ENCODE results near the gene ALOX15.
A peak's percentile ranks its signal among the peaks of the same experiment; 100 is the strongest.

Gene ALOX15

DNA sequence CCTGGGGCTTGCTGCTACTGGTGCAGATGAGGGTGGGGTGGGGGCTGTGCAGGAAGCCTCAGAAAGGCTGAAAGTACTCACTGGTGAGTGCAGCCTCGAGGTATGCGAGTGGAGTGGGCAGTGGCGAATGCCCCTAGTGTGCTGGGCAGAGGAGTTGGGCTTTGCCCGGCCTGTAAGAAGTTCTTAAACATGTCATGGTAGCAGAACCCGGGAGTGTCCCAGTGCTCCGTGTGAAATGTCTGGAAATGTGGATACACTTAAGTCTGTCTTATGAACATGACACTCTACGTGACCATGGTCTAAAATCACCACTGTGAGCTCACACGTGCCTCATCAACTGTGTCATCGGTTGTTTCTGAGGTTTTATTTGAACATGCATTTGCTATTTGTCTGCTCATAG is 55.4 kb downstream of the ALOX15 start:
- Histone ChIP-seq H3K27ac (ENCODE audit: insufficient read depth in 1 of 2, low read depth in 1 of 2, low read length in 2 of 2, poor library complexity in 1 of 2, severe bottlenecking in 2 of 2) (no peak overlapping the region), H3K27me3 (replicated peaks in 2 of 5; ENCODE audit: control insufficient read depth in 4 of 5, insufficient read depth in 5 of 5, low read length in 4 of 5) (peaks cover 0 to 63% (median 34%) of the 10 kb centered on the region in 5 experiments), H3K9me3 (ENCODE audit: control extremely low read depth in 1 of 5, control insufficient read depth in 4 of 5, insufficient read depth in 2 of 5, low read depth in 1 of 5, low read length in 4 of 5) (no peaks in the 10 kb centered on the region), H3K4me3 (ENCODE audit: control insufficient read depth in 1 of 7, extremely low read depth in 1 of 7, insufficient read depth in 4 of 7, low read depth in 2 of 7, low read length in 6 of 7) (no peak overlapping the region), H3K4me1 (ENCODE audit: control extremely low read depth in 1 of 4, control insufficient read depth in 4 of 4, insufficient read depth in 4 of 4, low read length in 3 of 4) (peaks cover 0 to 20% (median 15%) of the 10 kb centered on the region in 4 experiments), H3K36me3 (ENCODE audit: control insufficient read depth in 4 of 4, insufficient read depth in 4 of 4, low read length in 3 of 4) (no peaks in the 10 kb centered on the region)
- ChIA-PET CTCF (interaction anchor here (1.0 to 1.7 kb wide), 5 partner anchors 9 to 30 kb away, joined by 3 to 6 read pairs (median 5); no protein-coding TSS in a partner anchor), POLR2A (no interaction called here)
- WGBS (ENCODE audit: insufficient coverage): 98% methylated on average over 9 of the region's 9 CpGs
- no peak for DNase-seq

DNA sequence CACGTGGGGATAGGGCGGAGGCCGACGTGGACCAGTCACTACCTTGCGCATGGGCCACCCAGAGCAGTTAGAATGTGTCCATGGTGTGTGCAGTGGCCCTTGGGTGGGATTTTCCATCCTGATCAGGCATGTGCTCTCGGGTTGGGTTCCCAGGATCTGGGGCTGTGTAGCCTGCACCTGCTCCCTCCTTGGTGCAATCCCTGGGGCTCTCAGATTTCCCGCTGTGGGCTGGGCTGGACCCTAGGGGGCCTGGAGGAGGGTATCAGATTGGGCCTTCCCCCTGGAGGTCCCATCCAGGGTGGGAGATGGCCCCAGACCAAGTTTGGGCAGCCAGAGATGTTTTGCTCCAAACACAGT is 55.9 kb downstream of the ALOX15 start:
- Histone ChIP-seq H3K4me3 (ENCODE audit: control insufficient read depth in 1 of 7, extremely low read depth in 1 of 7, insufficient read depth in 4 of 7, low read depth in 2 of 7, low read length in 6 of 7) (no peak overlapping the region), H3K4me1 (ENCODE audit: control extremely low read depth in 1 of 4, control insufficient read depth in 4 of 4, insufficient read depth in 4 of 4, low read length in 3 of 4) (peaks cover 0 to 20% (median 15%) of the 10 kb centered on the region in 4 experiments), H3K27ac (ENCODE audit: insufficient read depth in 1 of 2, low read depth in 1 of 2, low read length in 2 of 2, poor library complexity in 1 of 2, severe bottlenecking in 2 of 2) (no peak overlapping the region), H3K9me3 (ENCODE audit: control extremely low read depth in 1 of 5, control insufficient read depth in 4 of 5, insufficient read depth in 2 of 5, low read depth in 1 of 5, low read length in 4 of 5) (no peaks in the 10 kb centered on the region), H3K27me3 (replicated peaks in 2 of 5; ENCODE audit: control insufficient read depth in 4 of 5, insufficient read depth in 5 of 5, low read length in 4 of 5) (peaks cover 0 to 63% (median 34%) of the 10 kb centered on the region in 5 experiments), H3K36me3 (ENCODE audit: control insufficient read depth in 4 of 4, insufficient read depth in 4 of 4, low read length in 3 of 4) (no peaks in the 10 kb centered on the region)
- POLR2A ChIA-PET: no interaction called here
- no peak for DNase-seq
- CTCF ChIA-PET: interaction anchor here (1.6 to 1.7 kb wide), 2 partner anchors 19 to 30 kb away, joined by 6 read pairs; no protein-coding TSS in a partner anchor
- WGBS (ENCODE audit: insufficient coverage): 98% methylated on average over 7 of the region's 7 CpGs

DNA sequence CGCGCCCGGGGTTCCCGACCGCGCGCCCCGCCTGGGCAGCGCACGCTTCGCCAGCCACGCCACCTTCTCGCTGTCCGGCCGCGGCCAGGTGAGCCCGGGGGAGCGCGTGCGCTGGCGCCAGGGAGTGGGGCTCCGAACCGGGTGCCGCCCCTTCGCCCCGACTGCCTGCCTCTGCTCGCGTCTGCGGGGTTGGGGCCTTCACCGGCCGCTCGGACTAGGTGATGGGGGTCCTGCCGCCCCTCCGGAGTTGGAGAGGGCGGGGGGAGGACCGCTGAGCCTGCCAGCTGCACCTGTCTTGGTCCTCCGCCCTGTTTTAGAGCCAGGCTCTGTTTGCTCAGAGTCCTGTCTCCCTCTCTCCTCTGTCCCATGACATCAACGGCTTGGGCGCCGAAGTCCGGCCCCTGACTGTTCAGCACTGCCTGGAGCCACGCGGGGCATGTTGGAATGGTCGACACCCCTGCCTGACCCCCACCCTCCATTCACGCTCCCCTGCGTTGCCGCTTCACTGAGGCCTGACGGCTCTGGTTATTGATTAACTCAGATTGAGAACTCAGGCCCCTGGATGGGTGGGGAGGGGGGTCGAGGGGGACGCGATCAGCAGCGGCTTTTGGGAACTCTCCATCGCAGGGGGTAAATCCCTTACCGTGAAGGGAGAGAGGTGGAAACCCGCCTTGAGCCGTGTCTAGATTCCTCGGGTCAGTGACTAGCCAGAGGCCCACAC is 56.4 kb downstream of the ALOX15 start:
- H3K36me3 ChIP-seq (ENCODE audit: control insufficient read depth in 4 of 4, insufficient read depth in 4 of 4, low read length in 3 of 4): no peaks in the 10 kb centered on the region
- peak overlapping the region in 3 of 7 experiments; percentile 48 to 66 (median 59) for H3K4me3 ChIP-seq (ENCODE audit: control insufficient read depth in 1 of 7, extremely low read depth in 1 of 7, insufficient read depth in 4 of 7, low read depth in 2 of 7, low read length in 6 of 7)
- H3K27me3 ChIP-seq (replicated peaks in 2 of 5; ENCODE audit: control insufficient read depth in 4 of 5, insufficient read depth in 5 of 5, low read length in 4 of 5): peaks cover 0 to 63% (median 33%) of the 10 kb centered on the region in 5 experiments
- CTCF ChIA-PET: interaction anchor here (2.0 to 2.2 kb wide), 2 partner anchors 11 to 18 kb away, joined by 7 to 10 read pairs; no protein-coding TSS in a partner anchor
- POLR2A ChIA-PET: no interaction called here
- H3K27ac ChIP-seq (ENCODE audit: insufficient read depth in 1 of 2, low read depth in 1 of 2, low read length in 2 of 2, poor library complexity in 1 of 2, severe bottlenecking in 2 of 2): no peak overlapping the region
- peaks cover 0 to 20% (median 15%) of the 10 kb centered on the region in 4 experiments for H3K4me1 ChIP-seq (ENCODE audit: control extremely low read depth in 1 of 4, control insufficient read depth in 4 of 4, insufficient read depth in 4 of 4, low read length in 3 of 4)
- 31% methylated on average over 52 of the region's 57 CpGs for WGBS (ENCODE audit: insufficient coverage)
- no peak for DNase-seq
- H3K9me3 ChIP-seq (ENCODE audit: control extremely low read depth in 1 of 5, control insufficient read depth in 4 of 5, insufficient read depth in 2 of 5, low read depth in 1 of 5, low read length in 4 of 5): no peaks in the 10 kb centered on the region

DNA sequence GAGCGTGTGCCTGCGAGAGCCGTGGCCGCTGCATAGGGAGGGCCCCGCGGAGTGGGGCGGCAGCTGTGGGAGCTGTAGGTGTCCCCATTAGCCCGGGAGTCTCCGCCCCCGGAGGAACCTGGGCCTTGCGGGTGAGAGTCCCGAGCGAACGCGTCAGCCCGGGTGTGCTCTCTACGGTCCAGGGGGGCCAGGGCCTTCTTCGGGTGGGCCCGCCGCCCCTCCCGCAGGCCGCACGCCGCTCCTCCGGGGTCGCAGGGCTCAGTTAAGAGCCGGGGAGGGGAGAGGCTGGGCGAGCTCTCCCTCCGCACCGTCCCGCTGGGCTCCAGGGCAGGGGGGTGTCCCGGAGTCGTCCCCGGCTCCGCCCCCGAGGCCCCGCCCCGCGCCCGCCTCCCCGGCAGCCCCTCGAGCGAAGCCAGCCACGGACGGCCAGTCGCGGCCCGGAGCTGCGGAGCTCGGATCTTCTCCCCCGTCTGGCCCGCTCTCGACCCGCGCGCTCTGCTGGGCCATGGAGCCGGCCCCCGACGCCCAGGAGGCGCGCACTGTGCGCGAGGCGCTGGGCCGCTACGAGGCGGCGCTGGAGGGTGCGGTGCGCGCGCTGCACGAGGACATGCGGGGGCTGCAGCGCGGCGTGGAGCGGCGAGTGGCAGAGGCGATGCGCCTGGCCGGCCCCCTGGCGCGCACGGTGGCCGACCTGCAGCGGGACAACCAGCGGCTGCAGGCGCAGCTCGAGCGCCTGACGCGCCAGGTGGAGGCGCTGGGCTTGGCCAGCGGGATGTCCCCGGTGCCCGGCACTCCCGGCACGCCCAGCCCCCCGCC is 57.2 kb downstream of the ALOX15 start, which contains the start of gene SMTNL2:
SMTNL2 (plus strand) TSS at position 429 of the 816 bp plus-strand sequence; CDS start at position 506, 77 bp downstream.
- DNase-seq: peak in 2 of 3 donors; percentile 44 to 62
- CTCF ChIA-PET: interaction anchor here (0.6 to 2.2 kb wide), 7 partner anchors 10 to 107 kb away, joined by 3 to 10 read pairs (median 3); no protein-coding TSS in a partner anchor
- no peaks in the 10 kb centered on the region for H3K9me3 ChIP-seq (ENCODE audit: control extremely low read depth in 1 of 5, control insufficient read depth in 4 of 5, insufficient read depth in 2 of 5, low read depth in 1 of 5, low read length in 4 of 5)
- under 1% methylated on average over 85 of the region's 100 CpGs for WGBS (ENCODE audit: insufficient coverage)
- POLR2A ChIA-PET: interaction anchor here (0.6 kb wide), 1 partner anchor 272 kb away, joined by 4 read pairs; no protein-coding TSS in a partner anchor
- H3K4me1 ChIP-seq (ENCODE audit: control extremely low read depth in 1 of 4, control insufficient read depth in 4 of 4, insufficient read depth in 4 of 4, low read length in 3 of 4): peaks cover 0 to 20% (median 15%) of the 10 kb centered on the region in 4 experiments
- H3K36me3 ChIP-seq (ENCODE audit: control insufficient read depth in 4 of 4, insufficient read depth in 4 of 4, low read length in 3 of 4): no peaks in the 10 kb centered on the region
- no peak within 1 kb of the TSS for H3K27ac ChIP-seq (ENCODE audit: insufficient read depth in 1 of 2, low read depth in 1 of 2, low read length in 2 of 2, poor library complexity in 1 of 2, severe bottlenecking in 2 of 2)
- peaks cover 0 to 61% (median 33%) of the 10 kb centered on the region in 5 experiments for H3K27me3 ChIP-seq (replicated peaks in 2 of 5; ENCODE audit: control insufficient read depth in 4 of 5, insufficient read depth in 5 of 5, low read length in 4 of 5)
- H3K4me3 ChIP-seq (ENCODE audit: control insufficient read depth in 1 of 7, extremely low read depth in 1 of 7, insufficient read depth in 4 of 7, low read depth in 2 of 7, low read length in 6 of 7): peak within 1 kb of the TSS in 6 of 7 experiments; percentile 36 to 76 (median 58)

DNA sequence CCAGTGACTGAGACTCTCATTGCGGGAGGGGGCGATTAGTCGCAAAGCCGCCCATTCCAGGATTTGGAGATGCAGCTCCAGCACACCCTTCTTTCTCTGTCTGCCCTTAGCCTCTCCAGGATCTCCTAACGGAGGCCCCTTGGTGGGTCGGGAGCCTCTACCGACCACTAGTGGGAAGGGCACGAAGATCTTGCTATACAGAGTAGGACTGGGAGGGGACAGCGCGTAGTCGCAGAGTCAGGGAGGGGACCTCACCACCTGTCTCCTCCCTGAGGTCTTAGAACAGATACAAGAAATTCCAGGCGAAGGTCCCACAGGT is 57.7 kb downstream of the ALOX15 start:
- Histone ChIP-seq H3K4me1 (ENCODE audit: control extremely low read depth in 1 of 4, control insufficient read depth in 4 of 4, insufficient read depth in 4 of 4, low read length in 3 of 4) (peaks cover 0 to 20% (median 15%) of the 10 kb centered on the region in 4 experiments), H3K9me3 (ENCODE audit: control extremely low read depth in 1 of 5, control insufficient read depth in 4 of 5, insufficient read depth in 2 of 5, low read depth in 1 of 5, low read length in 4 of 5) (no peaks in the 10 kb centered on the region), H3K4me3 (ENCODE audit: control insufficient read depth in 1 of 7, extremely low read depth in 1 of 7, insufficient read depth in 4 of 7, low read depth in 2 of 7, low read length in 6 of 7) (peak overlapping the region in 6 of 7 experiments; percentile 36 to 76 (median 58)), H3K27ac (ENCODE audit: insufficient read depth in 1 of 2, low read depth in 1 of 2, low read length in 2 of 2, poor library complexity in 1 of 2, severe bottlenecking in 2 of 2) (no peak overlapping the region), H3K36me3 (ENCODE audit: control insufficient read depth in 4 of 4, insufficient read depth in 4 of 4, low read length in 3 of 4) (no peaks in the 10 kb centered on the region), H3K27me3 (replicated peaks in 2 of 5; ENCODE audit: control insufficient read depth in 4 of 5, insufficient read depth in 5 of 5, low read length in 4 of 5) (peaks cover 0 to 58% (median 33%) of the 10 kb centered on the region in 5 experiments)
- ChIA-PET CTCF (interaction anchor here (0.6 to 2.2 kb wide), 9 partner anchors 8 to 107 kb away, joined by 3 to 10 read pairs (median 3); no protein-coding TSS in a partner anchor), POLR2A (interaction anchor here (0.6 kb wide), 1 partner anchor 272 kb away, joined by 4 read pairs; no protein-coding TSS in a partner anchor)
- DNase-seq: peak; percentile 56 to 73 (median 70)
- 23% methylated on average over 9 of the region's 12 CpGs for WGBS (ENCODE audit: insufficient coverage)

DNA sequence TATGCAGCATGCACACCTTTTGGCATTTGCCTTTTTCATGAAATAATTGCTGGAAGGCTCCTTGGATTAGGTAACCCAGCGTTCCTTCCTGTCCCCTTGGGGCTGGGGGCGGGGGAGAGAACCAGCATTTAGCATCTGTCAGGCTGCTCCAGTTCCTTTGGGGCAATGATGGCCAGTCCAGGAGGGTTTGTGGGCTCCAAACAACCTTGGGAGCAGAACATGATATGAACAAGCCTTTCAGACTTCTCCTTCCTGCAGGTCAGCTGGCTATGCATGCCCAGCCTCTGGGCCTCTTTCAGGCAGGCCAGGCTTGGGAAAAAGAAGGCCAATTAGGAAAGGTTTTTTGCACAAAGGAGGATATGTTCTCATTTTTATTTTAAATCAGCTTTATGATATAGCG is 58.3 kb downstream of the ALOX15 start:
- ChIA-PET CTCF (interaction anchor here (0.9 to 2.2 kb wide), 7 partner anchors 9 to 18 kb away, joined by 3 to 10 read pairs (median 3); no protein-coding TSS in a partner anchor), POLR2A (no interaction called here)
- Histone ChIP-seq H3K27ac (ENCODE audit: insufficient read depth in 1 of 2, low read depth in 1 of 2, low read length in 2 of 2, poor library complexity in 1 of 2, severe bottlenecking in 2 of 2) (no peak overlapping the region), H3K4me1 (ENCODE audit: control extremely low read depth in 1 of 4, control insufficient read depth in 4 of 4, insufficient read depth in 4 of 4, low read length in 3 of 4) (peaks cover 0 to 20% (median 15%) of the 10 kb centered on the region in 4 experiments), H3K27me3 (replicated peaks in 2 of 5; ENCODE audit: control insufficient read depth in 4 of 5, insufficient read depth in 5 of 5, low read length in 4 of 5) (peaks cover 0 to 57% (median 33%) of the 10 kb centered on the region in 5 experiments), H3K36me3 (ENCODE audit: control insufficient read depth in 4 of 4, insufficient read depth in 4 of 4, low read length in 3 of 4) (no peaks in the 10 kb centered on the region), H3K9me3 (ENCODE audit: control extremely low read depth in 1 of 5, control insufficient read depth in 4 of 5, insufficient read depth in 2 of 5, low read depth in 1 of 5, low read length in 4 of 5) (no peaks in the 10 kb centered on the region), H3K4me3 (ENCODE audit: control insufficient read depth in 1 of 7, extremely low read depth in 1 of 7, insufficient read depth in 4 of 7, low read depth in 2 of 7, low read length in 6 of 7) (no peak overlapping the region)
- DNase-seq: no peak
- WGBS (ENCODE audit: insufficient coverage): 69% methylated on average over 2 of the region's 3 CpGs
